ENCODE measurements around the gene RNU5B-1.

RNU5B-1 gene

DNA sequence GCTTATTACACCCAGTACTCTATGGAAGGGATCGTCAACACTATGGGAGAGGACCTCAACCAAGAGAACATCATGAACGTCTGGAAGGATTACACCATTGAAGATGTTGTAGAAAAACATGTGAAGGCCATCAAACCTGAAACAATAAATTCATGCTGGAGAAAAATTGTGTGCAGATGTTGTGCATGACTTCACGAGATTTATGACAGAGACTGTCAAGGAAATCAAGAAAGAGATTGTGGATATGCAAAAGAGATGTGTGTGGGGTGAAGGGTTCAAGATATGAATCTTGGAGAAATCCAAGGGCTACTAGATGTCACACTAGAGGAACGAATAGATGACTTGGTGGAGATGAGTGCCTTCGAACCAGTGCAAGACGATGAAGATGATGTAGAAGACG is 14.2 kb upstream of the RNU5B-1 start:
- Histone ChIP-seq H3K27me3 (ENCODE audit: insufficient read depth, low read length) (no peaks in the 10 kb centered on the region), H4K91ac (ENCODE audit: low read depth, low read length) (no peak overlapping the region), H2BK5ac (ENCODE audit: low read depth, low read length, poor library complexity) (no peak overlapping the region), H3K4me2 (ENCODE audit: low read length) (no peak overlapping the region), H3K9me3 (ENCODE audit: insufficient read depth, low read depth, low read length) (peaks cover 2% of the 10 kb centered on the region), H3K79me2 (ENCODE audit: control insufficient read depth, insufficient read depth, low read length, poor library complexity) (peaks cover 2% of the 10 kb centered on the region), H3K4me1 (ENCODE audit: control insufficient read depth in 1 of 2, insufficient read depth in 2 of 2, low read length in 2 of 2) (peaks cover 0 to 3% of the 10 kb centered on the region in 2 experiments), H3K4me3 (ENCODE audit: low read depth, low read length) (no peak overlapping the region), H2AK5ac (ENCODE audit: low read length) (no peak overlapping the region), H4K12ac (ENCODE audit: low read depth, low read length) (no peak overlapping the region), H2BK12ac (ENCODE audit: low read length) (no peak overlapping the region), H3K36me3 (ENCODE audit: control insufficient read depth in 1 of 2, insufficient read depth in 2 of 2, low read length in 2 of 2) (no peaks in the 10 kb centered on the region), H3K23ac (ENCODE audit: low read length) (no peak overlapping the region), H4K8ac (ENCODE audit: low read depth, low read length) (no peak overlapping the region), H2AFZ (ENCODE audit: insufficient read depth, low read length, poor library complexity) (no peak overlapping the region), H3K27ac (ENCODE audit: low read depth, low read length) (no peak overlapping the region), H3K79me1 (ENCODE audit: low read length) (peaks cover 8% of the 10 kb centered on the region), H3K4ac (ENCODE audit: low read depth, low read length) (no peak overlapping the region), H3K9ac (ENCODE audit: low read length) (no peak overlapping the region), H2BK120ac (ENCODE audit: insufficient read depth, low read length, poor library complexity) (no peak overlapping the region), H3K18ac (ENCODE audit: low read length) (no peak overlapping the region), H3K14ac (ENCODE audit: low read length) (no peak overlapping the region)
- no peak for DNase-seq
- no CpG with 5 or more reads among the region's 7 CpGs for whole genome bisulfite sequencing (ENCODE audit: extremely low coverage, insufficient coverage, insufficient read length)

DNA sequence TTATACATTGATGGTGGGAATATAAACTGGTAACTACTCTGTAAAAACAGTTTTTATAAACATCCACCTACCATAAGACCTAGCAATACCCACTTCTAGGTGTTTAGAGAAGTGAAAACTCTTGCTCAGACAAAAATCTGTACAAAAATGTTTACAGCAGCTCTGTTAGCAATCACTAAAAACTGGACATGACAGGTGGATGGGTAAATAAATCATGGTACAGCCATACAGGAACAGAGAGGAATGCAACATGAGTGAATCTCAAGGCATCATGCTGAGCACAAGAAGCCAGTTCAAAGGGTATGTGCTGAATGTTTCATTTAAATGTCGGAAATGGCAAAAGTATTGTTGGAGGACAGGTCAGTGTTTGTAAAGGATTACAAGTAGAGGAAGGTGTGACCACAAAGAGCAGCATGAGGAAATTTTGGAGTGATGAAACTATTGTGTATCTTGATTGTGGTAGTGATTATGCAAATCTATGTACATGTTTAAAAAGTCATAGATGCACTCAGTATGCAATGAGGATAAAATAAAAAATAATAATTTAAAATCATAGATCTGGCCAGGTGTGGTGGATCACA is 11.4 kb upstream of the RNU5B-1 start:
- no CpG with 5 or more reads among the region's 1 CpG for WGBS (ENCODE audit: extremely low coverage, insufficient coverage, insufficient read length)

DNA sequence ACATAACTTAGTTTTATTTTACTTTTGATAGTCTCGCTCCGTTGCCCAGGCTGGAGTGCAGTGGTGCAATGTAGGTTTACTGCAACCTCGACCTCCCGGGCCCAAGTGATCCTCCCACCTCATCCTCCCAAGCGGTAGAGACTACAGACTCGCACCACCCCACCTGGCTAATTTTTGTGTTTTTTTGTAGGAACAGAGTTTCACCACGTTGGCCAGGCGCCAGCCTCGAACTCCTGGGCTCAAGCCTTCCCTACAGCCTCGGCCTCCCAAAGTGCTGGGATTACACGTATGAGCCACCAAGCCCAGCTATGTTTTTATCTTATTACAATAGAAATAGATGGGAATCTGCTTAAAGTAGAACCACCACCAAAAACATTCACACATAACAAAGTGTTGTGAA is 5.7 kb upstream of the RNU5B-1 start:
- Histone ChIP-seq H4K8ac (ENCODE audit: low read depth, low read length) (no peak overlapping the region), H2AK5ac (ENCODE audit: low read length) (no peak overlapping the region), H4K12ac (ENCODE audit: low read depth, low read length) (no peak overlapping the region), H3K9me3 (ENCODE audit: insufficient read depth, low read depth, low read length) (no peaks in the 10 kb centered on the region), H3K14ac (ENCODE audit: low read length) (no peak overlapping the region), H3K4me3 (ENCODE audit: low read depth, low read length) (no peak overlapping the region), H3K23ac (ENCODE audit: low read length) (no peak overlapping the region), H3K79me1 (ENCODE audit: low read length) (peaks cover 6% of the 10 kb centered on the region), H2BK5ac (ENCODE audit: low read depth, low read length, poor library complexity) (no peak overlapping the region), H3K27me3 (ENCODE audit: insufficient read depth, low read length) (no peaks in the 10 kb centered on the region), H4K91ac (ENCODE audit: low read depth, low read length) (no peak overlapping the region), H3K27ac (ENCODE audit: low read depth, low read length) (no peak overlapping the region), H2AFZ (ENCODE audit: insufficient read depth, low read length, poor library complexity) (no peak overlapping the region), H3K4me1 (ENCODE audit: control insufficient read depth in 1 of 2, insufficient read depth in 2 of 2, low read length in 2 of 2) (peaks cover 3 to 4% of the 10 kb centered on the region in 2 experiments), H3K4ac (ENCODE audit: low read depth, low read length) (no peak overlapping the region), H3K4me2 (ENCODE audit: low read length) (no peak overlapping the region), H2BK120ac (ENCODE audit: insufficient read depth, low read length, poor library complexity) (no peak overlapping the region), H3K36me3 (ENCODE audit: control insufficient read depth in 1 of 2, insufficient read depth in 2 of 2, low read length in 2 of 2) (no peaks in the 10 kb centered on the region), H2BK12ac (ENCODE audit: low read length) (no peak overlapping the region), H3K79me2 (ENCODE audit: control insufficient read depth, insufficient read depth, low read length, poor library complexity) (peaks cover 2% of the 10 kb centered on the region), H3K18ac (ENCODE audit: low read length) (no peak overlapping the region), H3K9ac (ENCODE audit: low read length) (no peak overlapping the region)
- no CpG with 5 or more reads among the region's 11 CpGs for WGBS (ENCODE audit: extremely low coverage, insufficient coverage, insufficient read length)
- DNase-seq: no peak

More for the DNA sequence above, 11.4 kb upstream of the RNU5B-1 start:
- Histone ChIP-seq H3K4me3 (ENCODE audit: low read depth, low read length) (no peak overlapping the region), H2BK12ac (ENCODE audit: low read length) (no peak overlapping the region), H4K8ac (ENCODE audit: low read depth, low read length) (no peak overlapping the region), H3K23ac (ENCODE audit: low read length) (no peak overlapping the region), H3K27ac (ENCODE audit: low read depth, low read length) (no peak overlapping the region), H3K9ac (ENCODE audit: low read length) (no peak overlapping the region), H3K18ac (ENCODE audit: low read length) (no peak overlapping the region), H2AK5ac (ENCODE audit: low read length) (no peak overlapping the region), H3K9me3 (ENCODE audit: insufficient read depth, low read depth, low read length) (no peaks in the 10 kb centered on the region), H3K4me2 (ENCODE audit: low read length) (no peak overlapping the region), H3K36me3 (ENCODE audit: control insufficient read depth in 1 of 2, insufficient read depth in 2 of 2, low read length in 2 of 2) (no peaks in the 10 kb centered on the region), H3K4me1 (ENCODE audit: control insufficient read depth in 1 of 2, insufficient read depth in 2 of 2, low read length in 2 of 2) (no peaks in the 10 kb centered on the region), H4K91ac (ENCODE audit: low read depth, low read length) (no peak overlapping the region), H3K27me3 (ENCODE audit: insufficient read depth, low read length) (no peaks in the 10 kb centered on the region), H3K14ac (ENCODE audit: low read length) (no peak overlapping the region), H3K79me2 (ENCODE audit: control insufficient read depth, insufficient read depth, low read length, poor library complexity) (peaks cover 2% of the 10 kb centered on the region), H3K79me1 (ENCODE audit: low read length) (peaks cover 2% of the 10 kb centered on the region), H2AFZ (ENCODE audit: insufficient read depth, low read length, poor library complexity) (no peak overlapping the region), H2BK120ac (ENCODE audit: insufficient read depth, low read length, poor library complexity) (no peak overlapping the region), H4K12ac (ENCODE audit: low read depth, low read length) (no peak overlapping the region), H3K4ac (ENCODE audit: low read depth, low read length) (no peak overlapping the region), H2BK5ac (ENCODE audit: low read depth, low read length, poor library complexity) (no peak overlapping the region)
- DNase-seq: no peak

DNA sequence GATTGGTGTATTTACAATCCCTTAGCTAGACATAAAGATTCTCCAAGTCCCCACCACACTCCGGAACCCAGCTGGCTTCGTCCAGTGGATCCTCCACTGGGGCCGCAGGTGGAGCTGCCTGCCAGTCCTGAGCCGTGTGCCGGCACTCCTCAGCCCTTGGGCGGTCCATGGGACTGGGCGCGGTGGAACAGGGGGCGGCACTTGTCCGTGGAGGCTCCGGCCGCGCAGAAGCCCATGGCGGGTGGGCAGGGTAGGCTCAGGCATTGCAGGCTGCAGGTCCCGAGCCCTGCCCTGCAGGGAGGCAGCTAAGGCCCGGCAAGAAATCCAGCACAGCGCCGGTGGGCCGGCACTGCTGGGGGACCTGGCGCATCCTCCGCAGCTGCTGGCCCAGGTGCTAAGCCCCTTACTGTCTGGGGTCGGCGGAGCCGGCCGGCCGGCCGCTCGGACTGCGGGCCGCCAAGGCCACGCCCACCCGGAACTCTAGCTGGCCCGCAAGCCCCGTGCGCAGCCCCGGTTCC is 3.5 kb upstream of the RNU5B-1 start:
- H4K8ac ChIP-seq (ENCODE audit: low read depth, low read length): peak overlapping the region; percentile 18
- H4K91ac ChIP-seq (ENCODE audit: low read depth, low read length): no peak overlapping the region
- peaks cover 3 to 4% of the 10 kb centered on the region in 2 experiments for H3K4me1 ChIP-seq (ENCODE audit: control insufficient read depth in 1 of 2, insufficient read depth in 2 of 2, low read length in 2 of 2)
- no CpG with 5 or more reads among the region's 36 CpGs for WGBS (ENCODE audit: extremely low coverage, insufficient coverage, insufficient read length)
- no peak overlapping the region for H3K4me2 ChIP-seq (ENCODE audit: low read length)
- no peak overlapping the region for H3K9ac ChIP-seq (ENCODE audit: low read length)
- no peaks in the 10 kb centered on the region for H3K79me2 ChIP-seq (ENCODE audit: control insufficient read depth, insufficient read depth, low read length, poor library complexity)
- no peak overlapping the region for H2BK120ac ChIP-seq (ENCODE audit: insufficient read depth, low read length, poor library complexity)
- no peaks in the 10 kb centered on the region for H3K9me3 ChIP-seq (ENCODE audit: insufficient read depth, low read depth, low read length)
- H2AFZ ChIP-seq (ENCODE audit: insufficient read depth, low read length, poor library complexity): no peak overlapping the region
- no peak overlapping the region for H3K14ac ChIP-seq (ENCODE audit: low read length)
- no peak overlapping the region for H3K18ac ChIP-seq (ENCODE audit: low read length)
- H3K4ac ChIP-seq (ENCODE audit: low read depth, low read length): no peak overlapping the region
- H3K36me3 ChIP-seq (ENCODE audit: control insufficient read depth in 1 of 2, insufficient read depth in 2 of 2, low read length in 2 of 2): no peaks in the 10 kb centered on the region
- H3K27me3 ChIP-seq (ENCODE audit: insufficient read depth, low read length): no peaks in the 10 kb centered on the region
- no peak overlapping the region for H4K12ac ChIP-seq (ENCODE audit: low read depth, low read length)
- no peak overlapping the region for H3K27ac ChIP-seq (ENCODE audit: low read depth, low read length)
- no peak overlapping the region for H2BK12ac ChIP-seq (ENCODE audit: low read length)
- H3K4me3 ChIP-seq (ENCODE audit: low read depth, low read length): no peak overlapping the region
- peaks cover 9% of the 10 kb centered on the region for H3K79me1 ChIP-seq (ENCODE audit: low read length)
- DNase-seq: no peak
- no peak overlapping the region for H2AK5ac ChIP-seq (ENCODE audit: low read length)
- no peak overlapping the region for H2BK5ac ChIP-seq (ENCODE audit: low read depth, low read length, poor library complexity)
- no peak overlapping the region for H3K23ac ChIP-seq (ENCODE audit: low read length)

All from trophoblast cell (in vitro differentiated cells and primary cell).